Stimulated activated CD4-positive, alpha-beta T cell treated with anti-CD3 and anti-CD28 coated beads, TNF-alpha, amount 100 ng/mL, for 4 hours (primary cell): ENCODE results near the gene SLX4.

Source experiments
- DNase-seq, 3 experiments: peaks; one replicate each; pipeline ENCODE4 v3.0.0-alpha.2; 2020; ENCODE audit warnings: low read depth in 3 of 3

Gene SLX4

DNA sequence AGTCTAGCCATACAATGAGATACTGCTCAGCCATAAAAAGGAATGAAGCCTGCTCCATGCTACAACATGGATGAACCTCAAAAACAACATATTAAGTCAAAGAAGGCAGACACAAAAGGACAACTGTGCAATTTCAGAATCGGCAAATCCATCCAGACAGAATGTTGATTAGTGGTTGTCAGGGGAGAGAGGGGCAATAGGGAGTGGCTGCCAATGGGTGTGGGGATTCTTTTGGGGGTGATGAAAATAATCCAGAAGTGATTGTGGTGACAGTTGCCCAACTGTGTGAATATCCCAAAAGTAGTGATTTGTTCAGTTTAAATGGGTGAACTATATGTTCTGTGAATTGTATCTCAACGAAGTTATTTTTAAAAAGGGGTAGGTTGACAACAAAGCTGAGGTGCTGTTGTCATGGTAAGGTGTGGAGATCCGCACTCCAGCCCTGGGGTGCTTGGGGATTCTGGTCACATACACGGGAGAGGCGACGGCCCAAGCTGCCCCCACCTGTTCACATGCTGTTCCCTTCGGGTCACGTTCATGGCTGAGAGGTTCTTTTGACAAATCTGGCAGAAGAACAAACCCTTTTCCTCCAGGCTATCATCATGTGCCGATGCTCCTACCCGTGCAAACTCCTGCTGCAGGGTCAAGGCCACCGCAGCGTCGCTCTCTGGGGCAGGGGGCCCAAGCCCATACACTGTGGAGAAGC is 9.6 kb downstream of the SLX4 start:
- DNase-seq, result no peak

DNA sequence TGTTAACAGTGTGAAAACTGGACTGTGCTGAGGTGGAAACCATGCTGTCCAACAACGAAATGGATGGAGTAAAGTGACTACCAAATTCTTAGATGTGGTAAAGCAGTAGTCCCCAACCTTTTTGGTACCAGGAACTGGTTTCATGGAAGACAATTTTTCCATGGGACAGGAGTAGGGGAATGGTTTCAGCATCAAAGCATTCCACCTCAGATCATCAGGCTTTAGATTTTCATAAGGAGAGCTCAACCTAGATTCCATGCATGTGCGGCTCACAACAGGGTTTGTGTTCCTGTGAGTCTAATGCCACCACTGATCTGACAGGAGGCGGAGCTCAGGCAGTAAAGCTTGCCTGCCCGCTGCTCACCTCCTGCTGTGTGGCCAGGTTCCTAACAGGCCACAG is 11.5 kb downstream of the SLX4 start:
- DNase-seq, result no peak

DNA sequence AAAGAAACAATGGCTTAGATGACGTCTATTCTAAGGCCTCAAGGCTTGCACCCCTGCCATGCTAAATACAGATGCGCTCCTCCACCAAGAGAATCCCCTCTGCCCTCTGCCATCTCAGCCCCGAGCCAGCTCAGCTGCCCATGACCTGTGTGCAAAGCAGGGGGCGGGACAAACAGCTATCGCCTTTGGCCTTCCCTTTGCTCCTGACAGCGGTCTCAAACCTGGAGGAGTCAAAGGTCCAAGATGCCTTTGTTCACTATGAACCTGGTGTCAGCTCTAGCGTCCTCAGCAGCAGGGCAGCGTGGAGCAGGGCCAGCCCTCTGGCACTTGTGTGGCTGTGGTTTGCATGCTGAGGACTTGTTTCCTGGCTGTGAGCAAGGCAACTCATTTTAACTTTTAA is 12.3 kb downstream of the SLX4 start:
- no peak for DNase-seq

DNA sequence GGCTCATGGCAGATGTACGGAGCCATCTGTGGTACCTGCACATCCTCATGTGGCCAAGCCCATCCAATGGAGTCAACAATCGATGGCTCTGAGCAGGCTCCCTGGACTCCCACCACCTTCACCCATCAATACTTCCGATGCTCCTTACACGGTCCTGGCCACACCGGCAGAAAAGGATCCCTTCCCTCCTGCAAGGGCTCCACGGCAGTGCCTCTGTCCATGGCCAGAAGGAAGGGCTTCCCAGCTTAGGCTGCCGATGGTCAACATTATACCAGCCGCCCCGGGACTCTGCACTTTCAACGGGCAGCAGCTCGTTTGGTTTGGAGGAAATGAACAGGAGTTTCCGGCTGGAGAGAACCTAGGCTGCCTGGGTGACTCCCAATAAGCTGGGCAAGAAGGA is 13.2 kb downstream of the SLX4 start:
- no peak for DNase-seq

DNA sequence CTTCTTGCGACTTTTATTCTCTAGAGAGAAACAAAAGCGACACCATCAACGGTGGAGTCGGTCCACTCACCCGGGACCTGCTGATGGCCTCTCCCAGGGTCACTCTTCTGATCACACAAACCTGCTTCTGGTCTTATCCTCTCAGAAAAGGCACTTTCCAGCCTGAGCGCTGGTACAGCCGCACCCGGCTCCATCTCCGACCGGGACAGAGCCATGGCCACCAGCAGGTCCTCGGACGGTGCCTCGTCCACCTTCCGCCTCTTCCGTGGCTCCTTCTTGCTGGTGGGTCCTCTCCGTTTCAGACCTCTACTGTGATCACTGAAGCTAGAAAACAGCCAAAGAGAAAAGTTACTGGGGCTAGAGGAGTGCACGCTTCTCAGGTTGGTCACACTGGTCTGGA is 13.7 kb downstream of the SLX4 start:
- DNase-seq, result no peak

DNA sequence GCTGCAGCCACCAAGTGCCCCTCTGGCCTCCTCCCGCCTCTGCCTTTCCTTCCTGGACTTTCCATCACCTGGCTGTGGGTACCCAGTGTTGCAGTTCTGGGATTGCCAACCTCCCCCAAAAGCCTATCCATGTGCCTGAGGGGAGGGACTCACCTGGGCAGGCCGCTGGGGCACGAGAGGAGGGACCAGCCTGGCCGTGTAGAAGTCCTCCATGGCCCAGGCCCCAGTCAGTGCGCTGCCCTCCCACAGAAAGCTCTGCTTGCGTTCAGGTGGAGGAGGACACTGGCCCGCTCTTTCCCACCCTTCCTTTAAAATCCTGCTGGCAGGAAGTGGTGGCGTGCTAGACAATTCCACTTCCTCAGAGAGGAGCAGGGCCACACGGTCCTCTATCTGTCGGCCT is 14.2 kb downstream of the SLX4 start:
- no peak for DNase-seq

DNA sequence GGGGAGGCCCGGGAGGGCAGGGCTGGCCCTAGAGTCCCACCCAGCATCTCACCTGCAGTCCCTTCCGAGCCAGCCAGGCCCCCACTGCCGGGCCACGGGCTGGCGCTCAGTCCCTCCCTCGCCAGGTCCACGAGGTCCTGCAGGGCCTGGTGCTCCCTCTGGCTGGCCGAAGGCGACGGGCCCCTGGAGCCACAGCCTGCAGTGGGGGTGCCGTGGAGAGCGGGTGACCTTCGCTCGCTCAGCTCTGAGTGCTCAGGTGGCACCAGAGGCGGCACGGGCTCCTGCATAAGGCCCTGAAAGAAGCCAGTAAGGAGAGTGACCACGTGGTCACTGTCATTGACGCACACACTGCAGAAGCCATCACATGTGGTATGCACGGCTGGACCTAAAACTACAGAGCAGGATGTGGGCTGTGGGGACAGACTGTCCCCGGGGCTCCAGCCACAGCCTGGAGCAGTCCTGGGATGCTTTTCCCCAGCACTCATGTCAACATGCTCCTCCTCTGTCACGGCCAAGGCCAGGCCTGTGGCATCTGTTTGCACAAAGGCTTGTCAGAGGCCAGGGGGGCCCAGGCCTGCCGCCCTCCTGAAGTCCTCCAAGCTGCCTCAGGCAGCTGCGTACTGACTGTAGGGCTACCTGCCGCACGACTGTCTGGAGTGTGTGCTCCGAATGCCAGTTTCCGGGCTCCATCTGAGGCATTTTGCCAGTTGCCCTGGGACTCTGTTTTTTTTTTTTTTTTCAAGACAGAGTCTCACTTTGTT is 15.1 kb downstream of the SLX4 start:
- DNase-seq, result no peak

DNA sequence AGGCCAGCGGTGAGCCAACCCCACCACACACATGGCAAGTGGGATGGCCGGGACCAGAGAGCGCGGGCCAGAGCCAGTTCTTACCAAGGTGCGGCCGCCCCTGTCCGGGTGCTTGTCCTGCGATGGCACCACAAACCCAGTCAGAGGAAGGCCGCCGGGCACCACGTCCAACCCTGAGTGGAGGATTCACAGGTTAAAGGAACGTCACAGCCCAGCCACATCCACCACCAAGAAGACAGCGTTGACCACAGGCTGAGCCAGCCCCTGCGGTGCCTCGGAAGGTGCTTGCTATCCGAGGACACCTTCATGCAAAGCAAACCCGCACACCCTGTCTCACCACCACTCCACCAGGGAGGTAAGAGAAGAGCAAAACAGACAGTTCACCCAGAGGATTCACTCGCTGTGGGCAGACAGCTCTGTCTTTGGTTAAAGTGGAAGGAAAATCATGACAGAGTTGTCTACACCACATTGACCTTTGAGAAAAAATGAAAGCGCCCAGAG is 15.8 kb downstream of the SLX4 start:
- no peak for DNase-seq

DNA sequence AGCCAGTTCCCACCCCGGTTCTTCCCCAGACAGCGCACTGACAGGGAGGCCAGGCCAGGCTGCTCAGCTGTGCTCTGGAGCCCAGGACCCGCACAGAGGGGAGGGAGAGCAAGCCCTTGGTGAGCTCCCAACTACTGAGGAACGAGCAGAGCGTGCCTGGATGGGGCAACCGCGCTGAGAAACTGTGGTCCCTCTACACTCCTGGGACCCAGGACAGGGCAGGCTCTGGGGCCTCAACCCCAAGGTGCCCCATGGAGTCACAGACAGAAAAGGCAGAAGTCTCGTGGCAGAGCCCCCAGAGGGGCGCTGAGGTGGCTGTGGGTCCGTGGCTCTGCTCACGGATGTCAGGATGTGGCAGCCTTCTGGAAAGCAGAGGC is 16.3 kb downstream of the SLX4 start:
- no peak for DNase-seq

DNA sequence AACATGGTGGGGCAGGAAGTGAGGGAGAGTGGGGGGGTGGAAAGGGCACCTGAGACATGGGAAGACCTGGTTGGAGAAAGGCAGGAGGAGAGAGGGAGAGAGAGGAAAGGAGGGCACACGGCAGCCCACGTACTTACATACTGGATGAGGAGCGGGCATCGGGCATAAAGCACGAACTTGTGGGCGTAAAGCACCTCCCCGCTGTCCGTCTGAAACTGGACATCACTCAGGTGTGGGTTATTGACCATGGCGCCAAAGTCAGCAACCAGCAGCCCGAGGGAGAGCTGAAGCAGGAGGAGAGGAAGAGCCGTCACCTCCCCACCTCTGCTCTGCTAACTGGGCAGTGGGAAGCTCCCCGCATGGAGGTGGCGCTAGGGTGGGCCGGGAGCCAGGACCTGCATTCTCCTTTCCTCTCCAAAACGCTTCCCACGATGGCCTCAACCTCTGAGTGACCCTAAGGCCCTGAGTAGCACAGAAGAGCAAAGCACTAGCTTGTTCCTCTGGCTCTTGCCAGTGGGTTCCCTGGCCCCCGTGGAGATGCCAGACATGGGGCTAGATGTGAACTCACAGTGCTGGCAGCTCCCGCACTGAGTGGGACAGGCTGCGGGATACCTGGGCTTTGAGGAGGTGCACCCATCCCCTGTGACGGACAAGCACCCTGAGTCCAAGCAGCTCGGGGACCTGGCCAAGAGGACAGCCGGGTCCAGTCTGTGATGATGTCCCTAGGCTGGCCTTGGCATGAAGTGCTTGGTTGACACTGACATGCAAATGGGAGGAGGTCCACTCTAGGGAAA is 16.9 kb downstream of the SLX4 start:
- no peak for DNase-seq

DNA sequence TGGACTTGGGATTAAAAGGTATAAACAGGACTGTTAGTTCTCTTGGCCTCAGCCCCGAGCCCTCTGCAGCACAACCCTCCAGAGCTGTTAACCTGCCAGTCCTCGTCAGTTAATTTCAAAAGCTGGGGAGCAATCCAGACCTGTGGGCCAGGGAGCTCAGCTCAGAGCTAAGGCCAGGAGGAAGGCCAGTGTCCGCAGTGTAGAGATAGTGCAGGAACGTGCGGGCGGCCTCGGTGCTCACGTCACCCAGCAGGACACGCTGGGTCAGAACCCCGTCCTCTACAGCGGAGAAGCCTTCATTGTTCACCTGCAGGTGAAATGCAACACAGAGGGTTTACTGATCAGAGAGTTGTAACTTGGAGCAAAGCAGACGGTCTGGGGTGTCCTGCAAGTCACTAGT is 18.8 kb downstream of the SLX4 start:
- DNase-seq, result no peak

DNA sequence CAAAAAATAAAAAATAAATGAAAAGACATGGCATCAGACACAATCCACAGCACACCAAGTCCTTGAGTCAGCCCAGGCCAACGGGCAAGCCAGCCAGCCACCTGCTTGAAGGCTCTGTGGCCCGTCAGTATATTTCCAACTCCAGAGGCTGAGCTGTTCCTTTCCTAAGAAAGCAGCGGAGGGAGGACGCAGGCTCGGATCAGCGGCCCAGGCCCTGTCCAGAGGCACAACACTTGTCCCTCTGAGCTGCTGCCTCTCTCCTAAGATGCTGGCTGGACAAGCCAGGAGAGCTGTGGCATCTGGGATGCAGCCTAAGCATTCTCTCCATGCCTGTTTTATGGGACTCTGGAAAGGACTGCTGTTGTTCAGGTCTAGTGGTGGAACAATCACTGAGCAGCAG is 19.4 kb downstream of the SLX4 start:
- no peak for DNase-seq

DNA sequence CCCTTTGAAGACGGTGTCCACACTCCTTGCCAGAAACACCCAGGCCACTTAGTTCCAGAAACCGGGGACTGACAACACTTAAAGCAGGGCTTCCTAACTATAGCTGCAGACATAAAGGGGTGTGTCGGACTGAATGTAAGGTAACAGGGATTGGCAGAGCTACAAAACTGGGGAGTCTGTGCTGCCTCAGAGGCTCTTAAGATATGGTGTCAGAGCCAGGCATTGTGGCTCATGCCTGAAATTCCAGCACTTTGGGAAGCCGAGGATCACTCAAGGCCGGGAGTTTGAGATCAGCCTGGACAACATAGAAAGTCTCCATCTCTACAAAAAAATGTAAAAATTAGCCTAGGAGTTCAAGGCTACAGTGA is 20.0 kb downstream of the SLX4 start:
- no peak for DNase-seq

DNA sequence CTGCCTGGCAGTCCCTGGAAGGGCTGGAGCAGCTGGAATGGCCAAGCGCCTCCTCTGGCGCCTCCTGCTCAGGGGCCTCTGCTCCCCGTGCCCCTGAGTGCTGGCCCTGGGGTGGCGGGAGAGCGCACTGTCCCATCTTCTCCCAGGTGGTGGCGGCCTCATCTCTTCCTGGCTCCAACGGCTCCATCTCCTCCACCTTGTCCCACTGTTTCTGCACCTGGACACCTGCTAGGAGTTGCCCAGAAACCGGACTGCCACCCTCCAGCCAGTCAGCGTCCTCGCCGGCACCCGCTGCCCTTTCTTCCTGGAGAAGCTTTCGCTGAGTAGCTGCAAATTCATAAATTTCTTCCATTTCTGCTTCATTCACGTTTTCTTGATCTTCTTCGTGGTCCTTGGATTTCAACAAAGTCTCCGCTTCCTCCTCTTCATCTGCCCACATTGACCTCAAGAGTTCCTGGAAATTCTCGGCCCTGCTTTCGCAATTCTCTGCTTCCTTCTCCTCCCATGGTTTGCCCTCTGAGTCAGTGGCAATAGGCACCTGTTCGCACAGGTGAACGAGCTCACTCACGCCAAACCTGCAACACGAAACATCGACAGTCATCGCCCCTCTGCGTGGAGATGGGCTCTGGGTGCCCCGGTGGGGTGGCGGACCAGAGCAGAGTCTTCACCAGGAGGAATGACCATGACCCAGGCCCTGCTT is 20.5 kb downstream of the SLX4 start:
- DNase-seq, result no peak

DNA sequence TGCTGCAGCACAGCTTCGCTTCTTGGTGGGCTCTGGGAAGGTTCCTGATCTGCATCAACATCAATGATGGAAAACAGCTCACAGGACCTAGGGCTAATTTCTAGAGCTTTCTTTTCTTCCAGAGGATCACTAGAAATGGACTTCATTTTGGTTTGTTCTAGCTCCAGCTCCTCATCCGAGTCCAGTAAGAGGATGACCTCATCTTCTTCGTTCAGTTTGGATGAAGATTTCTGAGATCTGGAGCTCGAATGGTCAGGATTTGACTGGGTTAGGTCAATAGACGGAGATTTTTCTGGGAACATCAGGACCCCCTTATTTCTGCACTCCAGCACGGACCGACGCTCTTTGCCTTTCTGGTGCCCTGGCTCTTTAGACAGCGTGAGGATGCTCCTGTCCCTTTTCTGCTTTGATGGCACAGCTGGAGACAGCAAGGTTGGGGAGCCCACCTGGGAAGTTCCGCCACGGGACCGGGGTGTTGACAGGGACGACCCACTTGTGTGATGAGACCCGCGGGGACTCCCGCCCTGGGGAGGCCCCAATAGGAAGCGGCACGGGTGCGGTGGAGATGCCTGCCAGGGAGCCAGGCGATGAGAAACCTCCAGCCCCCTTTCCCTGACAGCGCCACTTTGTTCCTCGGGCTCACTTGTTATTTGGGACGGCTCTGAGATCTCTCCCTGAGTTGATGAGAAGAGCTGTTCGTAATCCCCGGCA is 21.3 kb downstream of the SLX4 start:
- DNase-seq, result no peak

DNA sequence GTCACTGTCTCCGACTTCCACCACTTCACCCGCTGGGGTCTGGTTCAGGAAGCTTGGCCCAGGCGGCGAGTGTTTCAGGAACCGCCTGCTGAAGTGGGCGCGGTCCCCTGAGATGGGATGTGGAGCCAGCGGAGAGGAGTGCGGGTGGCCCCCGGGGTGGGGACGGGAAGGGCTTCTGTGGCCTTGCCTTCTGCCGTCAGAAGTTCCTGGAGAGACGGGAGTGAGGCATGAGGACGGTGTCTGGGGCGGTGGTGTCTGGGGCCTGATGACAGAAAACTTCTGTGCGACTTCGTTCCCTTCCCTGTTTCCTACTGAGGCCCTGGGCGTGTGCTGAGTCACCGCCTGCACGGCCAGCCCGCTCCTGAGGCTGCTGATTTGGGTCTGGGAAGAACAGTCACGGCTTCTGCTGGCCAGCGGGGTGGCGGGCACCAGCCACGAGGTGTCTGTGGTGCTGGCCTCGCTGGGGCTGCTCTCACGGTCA is 21.9 kb downstream of the SLX4 start:
- no peak for DNase-seq

DNA sequence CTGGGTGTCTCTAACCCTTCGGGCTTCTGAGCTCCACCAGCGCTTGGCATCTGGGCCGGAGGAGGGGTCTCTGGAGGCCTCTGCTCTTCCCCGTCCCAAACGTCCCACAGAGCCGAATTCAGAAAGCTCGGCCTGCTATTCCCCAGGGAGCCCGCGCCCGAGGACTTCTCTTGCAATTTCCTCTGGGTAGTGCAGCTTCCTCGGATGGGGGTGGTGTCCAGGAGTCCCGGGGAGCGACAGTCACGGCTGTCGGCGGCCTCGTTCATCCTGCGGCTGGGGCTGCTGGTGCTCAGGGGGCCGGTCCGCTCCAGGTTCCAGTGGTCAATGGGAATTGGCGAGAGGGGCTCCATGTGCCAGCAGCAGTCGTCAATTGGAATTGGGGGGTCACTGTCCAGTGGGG is 22.4 kb downstream of the SLX4 start:
- DNase-seq, result no peak

DNA sequence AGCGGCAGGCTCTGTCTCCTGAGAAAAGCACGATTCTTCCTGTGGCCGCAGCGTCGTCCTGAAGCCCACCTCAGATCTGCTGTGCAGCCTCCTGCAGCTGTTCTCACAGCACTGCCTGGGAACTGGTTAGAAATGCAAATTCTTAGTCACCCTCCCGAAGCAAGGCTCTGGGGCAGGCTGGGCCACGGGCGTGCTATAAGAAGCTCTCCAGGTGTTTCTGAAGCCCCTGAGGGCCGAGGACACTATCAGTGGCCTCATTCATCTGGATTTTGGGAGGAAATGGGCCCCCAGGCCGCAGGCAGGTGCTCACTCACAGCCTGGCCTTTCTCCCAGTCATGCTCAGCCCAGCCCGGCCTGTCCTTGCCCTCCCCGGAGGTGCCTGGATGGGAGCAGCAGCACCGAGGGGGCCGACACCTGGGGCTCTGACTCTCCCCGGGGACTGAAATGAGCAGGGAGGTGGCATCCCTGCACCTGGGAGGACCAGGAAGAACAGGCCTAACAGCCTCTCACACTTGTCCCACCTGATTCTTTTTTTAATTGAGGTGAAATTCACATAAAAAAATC is 23.8 kb downstream of the SLX4 start:
- no peak for DNase-seq

DNA sequence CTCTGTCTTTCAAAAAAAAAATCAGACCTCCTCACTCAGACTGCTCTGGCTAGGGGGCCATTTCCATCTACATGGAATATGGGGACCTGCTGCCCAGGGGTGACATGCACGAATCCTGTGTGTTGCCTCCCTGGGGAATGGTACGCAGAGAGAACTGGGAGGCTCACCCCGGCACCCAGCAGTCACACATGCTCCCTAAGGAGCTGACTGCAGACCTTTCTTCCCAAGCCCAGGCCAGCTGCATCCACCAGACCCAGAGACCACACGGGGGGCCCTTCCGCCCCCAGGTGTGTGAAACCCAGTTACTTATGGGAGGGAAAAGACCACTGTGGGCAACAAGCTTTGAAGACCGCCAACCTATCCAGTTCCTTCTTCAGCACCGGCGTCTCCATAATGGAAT is 27.0 kb downstream of the SLX4 start:
- no peak for DNase-seq

DNA sequence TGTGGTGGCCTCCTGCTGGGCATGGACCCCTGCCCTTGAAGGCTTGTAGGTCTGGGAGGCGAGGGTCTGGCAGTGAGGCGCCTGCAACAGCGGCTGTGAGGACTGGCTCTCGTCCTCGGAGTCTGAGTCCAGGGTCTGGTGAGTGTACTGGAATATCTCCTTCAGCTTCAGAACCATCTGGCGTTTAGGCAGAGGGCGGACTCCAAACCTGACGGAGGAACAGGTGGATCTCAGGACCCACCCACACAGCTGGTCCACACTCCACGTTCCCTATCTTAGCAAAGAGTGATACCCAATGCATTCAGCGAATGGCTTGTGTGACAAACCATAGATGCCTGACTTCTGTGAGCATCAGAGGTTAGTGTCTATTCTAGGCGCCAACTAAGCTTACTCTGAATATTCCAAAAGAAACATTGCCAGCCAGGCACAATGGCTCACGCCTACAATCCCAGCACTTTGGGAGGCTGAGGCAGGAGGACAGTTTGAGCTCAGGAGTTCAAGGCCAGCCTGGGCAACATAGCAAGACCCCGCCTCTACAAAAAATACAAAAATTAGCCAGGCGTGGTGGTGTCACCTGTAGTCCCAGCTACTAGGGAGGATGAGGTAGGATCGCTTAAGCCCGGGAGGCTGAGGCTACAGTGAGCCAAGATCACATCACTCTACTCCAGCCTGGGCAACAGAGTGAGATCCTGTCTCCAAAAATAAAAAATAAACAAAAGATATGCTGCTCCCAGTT is 27.9 kb downstream of the SLX4 start:
- no peak for DNase-seq
